Fibroblast of gingiva (primary cell): ENCODE measurements around the gene MYBPC2.
A peak's percentile ranks its signal among the peaks of the same experiment; 100 is the strongest.

Experiments used
- DNase-seq: peaks from one replicate; pipeline ENCODE4 v3.0.0-alpha.2; 2011; ENCODE audit warnings: low read depth

The MYBPC2 gene

DNA sequence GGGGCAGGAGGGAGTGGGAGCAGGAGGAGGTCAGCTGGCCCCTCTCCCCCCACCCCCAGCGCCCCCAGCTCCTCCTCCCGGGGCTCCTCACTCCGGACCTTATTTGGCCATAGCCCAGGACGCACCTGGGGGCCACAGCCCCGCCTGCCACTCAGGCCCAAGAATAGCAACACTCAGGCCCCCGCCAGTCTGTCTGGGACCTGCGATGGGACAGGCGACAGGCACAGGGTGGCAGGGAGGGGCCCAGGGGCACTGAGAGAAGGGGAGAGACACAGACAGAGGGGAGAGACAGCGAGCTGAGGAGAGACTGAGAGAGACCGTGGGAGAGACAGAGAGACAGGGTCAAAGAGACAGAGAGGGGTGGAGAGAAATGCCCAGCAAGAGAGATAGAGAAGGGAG, 68.1 kb downstream of the MYBPC2 start:
- DNase-seq, result no peak

DNA sequence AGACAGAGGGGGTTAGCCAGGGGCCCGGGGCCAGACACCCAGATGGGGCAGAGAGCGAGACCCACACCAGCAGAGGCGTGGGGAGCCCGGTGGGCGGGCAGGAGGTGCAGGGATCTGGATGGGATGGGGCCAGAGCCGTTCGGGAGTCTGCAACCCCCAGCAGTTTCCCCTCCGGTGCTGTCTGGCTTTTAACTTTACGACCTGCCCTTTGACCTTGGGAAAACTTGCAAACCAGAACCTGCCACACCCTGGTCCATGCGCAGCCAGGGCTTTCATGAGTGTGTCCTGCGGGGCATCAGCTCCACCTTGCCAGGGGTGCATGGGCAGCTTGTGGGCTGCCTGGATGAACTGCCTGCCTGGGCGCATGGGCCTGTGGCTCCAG, 68.5 kb downstream of the MYBPC2 start:
- no peak for DNase-seq

DNA sequence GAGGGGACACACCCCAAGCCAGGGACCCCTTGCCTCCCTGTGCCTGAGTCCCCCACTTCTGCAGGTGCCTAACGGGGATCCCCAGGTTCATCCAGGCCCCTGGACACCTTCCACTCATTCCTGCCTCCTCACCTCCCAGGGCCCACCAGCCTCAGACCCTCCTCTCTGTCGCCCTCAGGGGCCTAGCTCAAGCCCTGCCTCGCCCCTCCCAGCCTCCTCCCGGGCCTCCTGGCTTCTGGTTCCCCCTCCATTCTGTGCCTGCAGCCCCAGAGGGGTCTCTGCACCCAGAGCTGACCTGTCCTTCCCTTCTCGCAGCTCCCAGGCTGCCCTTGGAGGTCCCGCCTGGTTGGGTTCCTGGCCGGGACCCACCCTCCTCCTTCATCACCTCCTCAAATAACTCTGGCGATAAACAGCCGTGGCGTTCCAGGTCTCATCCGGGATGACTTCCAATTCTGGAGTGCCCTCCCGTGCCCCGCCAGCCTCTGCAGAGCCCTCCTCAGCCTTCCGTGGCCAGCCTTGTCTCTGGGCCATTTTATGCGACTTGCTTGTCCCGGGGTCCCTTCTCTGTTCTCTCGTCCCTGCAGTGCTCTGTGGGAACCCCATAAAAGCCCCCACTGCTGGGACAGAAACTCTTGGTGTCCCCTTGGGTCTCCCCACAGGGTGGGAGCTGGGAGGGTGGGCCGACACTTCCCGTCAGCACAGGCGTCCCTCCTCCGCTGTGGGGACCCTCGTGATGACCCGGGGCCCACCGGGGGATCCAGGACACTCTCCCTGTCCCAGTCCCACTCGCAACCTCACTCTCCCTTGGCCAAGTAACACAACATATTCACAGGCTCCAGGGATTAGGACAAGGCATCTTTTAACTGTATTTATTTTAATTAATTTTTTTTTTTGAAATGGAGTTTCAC, 69.1 kb downstream of the MYBPC2 start:
- DNase-seq, result no peak

DNA sequence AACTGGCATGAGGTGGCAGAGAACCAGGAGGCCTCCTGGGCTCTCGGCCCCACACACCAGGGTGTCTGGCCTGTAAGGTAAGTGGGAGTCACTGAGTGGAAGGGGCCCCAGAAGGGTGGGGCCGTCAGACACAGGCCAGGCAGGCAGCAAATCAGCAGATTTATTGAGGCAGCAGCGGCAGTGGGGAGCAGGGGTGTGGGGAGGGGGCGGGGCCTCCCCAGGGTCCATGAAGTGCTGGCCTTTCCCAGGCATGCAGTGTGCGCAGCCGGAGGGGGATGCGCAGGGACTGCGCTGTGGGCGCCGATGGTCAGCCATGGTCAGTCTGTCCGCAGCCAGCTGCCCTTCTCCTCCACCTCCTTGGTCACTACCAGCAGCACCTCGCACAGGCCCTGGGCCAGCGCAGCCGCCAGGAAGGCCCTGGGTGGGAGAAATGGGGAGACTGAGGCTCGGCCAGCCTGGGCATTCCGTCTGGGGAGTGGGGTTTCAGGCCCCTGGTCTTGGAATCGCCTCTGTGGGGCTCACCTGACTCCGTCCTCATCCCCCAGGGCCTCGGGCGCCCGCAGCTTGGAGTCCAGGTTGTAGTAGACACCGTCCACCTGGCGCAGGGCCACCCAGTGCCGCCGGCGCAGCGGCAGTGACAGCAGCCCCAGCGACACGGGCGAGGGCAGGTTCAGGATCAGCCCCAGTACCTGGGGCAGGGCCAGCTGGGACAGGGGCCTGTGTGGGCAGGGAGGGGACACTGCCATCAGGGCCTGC, 73.3 kb downstream of the MYBPC2 start:
- DNase-seq, result no peak

DNA sequence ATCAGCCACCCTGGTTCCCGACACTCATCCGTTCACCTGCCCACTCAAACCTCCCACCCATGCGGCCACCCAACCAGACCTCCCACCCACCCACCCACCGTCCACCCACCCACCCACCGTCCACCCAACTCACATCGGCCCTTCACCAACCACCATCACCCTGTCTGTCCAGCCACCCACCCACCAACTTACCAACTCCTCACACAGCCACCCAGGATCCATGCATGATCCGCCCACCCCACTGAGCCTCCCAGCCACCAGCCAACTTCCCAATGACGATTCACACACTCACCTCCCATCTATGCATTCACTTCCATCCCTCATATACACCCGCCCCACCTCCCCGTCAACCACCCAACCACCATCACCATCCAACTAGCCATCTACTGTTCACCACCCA, 74.0 kb downstream of the MYBPC2 start:
- DNase-seq, result no peak

DNA sequence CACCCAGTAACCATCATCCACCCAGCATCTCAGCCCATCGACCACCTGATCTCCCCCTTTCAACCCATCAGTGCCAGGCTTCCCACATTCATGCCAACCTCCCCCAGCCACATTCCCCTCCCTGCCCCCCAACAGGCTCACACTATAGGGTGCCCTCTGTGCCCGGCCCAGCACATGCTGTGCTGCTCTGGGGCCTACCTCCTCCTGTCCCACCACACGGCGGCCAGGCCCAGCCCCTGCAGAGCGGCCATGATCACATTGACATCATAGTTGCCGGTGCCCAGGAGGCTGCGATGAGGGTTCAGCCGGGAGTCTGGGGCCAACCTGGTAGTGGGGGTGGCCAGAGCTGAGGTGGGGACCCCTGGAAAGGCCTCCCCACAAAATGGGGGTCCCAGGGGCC, 74.7 kb downstream of the MYBPC2 start:
- DNase-seq, result no peak

DNA sequence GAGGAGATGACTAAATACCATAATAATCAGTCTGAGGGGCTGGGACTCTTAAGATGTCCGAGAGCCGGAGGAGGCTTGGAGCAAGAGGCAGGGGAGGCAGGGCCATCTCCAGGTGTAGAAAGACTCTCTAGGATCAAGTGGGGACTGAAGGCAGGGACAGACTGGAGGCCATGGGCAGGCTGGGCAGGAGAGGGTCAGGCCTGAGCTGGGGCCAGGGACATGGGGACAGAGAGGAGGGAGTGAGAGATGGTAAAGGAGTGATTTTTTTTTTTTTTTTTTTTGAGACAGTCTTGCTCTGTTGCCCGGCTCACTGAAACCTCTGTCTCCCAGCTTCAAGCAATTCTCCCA, 76.1 kb downstream of the MYBPC2 start:
- DNase-seq, result no peak

DNA sequence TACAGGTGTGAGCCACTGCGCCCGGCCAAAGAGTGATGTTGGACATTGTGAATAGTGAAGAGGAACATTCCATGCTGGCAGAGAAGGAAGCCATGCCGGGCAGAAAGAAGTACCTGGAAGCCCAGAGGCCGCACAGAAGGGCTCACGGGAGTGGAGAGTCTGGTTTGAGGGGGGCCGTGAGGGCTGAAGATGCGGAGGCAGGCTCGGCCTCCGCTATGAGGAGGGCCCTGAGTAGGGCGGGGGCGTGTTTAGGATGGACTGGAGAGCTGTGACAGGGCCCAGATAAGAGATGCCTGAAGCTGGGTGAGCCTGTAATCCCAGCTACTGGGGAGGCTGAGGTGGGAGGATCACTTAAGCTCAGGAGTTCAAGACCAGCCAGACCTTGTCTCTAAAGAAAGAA, 76.7 kb downstream of the MYBPC2 start:
- DNase-seq, result no peak

DNA sequence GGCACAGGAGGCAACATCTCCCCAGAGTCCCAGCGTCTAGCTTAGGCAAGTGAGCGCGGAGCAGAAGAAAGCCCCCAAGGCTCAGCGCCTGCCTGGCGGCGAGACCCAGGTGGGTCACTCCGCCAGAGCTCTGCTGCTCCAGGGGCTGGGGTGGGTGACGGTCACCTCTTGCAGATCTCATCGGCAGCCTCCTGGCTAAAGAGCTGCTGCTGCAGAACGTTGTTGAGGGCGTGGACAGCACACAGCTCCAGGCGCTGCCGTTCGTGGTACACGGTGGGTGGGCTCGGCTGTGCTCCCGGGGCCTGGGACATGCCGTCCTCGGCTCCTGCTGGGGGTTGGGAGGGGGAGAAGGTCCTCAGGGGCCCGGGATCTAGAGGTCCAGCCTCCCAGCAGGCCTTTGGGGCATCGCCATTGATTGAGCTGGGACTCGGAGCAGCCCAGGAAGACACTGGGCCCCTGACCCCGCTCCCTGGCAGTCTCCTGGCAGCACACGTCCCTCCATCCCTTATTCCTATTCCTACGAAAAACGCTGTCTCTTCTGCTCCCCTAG, 77.5 kb downstream of the MYBPC2 start:
- peak; percentile 7 for DNase-seq

DNA sequence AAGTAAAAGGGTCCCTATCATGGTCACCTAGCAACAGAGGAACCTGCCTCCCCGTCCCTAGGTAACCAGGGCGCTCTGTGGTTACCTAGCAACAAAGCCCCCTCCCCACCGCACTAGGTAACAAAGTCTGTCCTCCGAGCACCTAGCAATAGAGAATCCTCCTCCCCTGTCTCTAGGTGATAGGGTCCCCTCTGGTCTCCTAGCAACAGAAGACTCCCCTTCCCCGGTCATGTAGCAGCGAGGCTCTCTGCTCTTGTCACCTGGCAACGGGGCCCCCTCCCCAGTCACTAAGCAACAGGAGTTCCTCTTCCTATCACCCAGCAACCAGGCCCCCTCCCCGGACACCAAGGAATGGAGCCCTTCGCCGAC, 78.0 kb downstream of the MYBPC2 start:
- no peak for DNase-seq

DNA sequence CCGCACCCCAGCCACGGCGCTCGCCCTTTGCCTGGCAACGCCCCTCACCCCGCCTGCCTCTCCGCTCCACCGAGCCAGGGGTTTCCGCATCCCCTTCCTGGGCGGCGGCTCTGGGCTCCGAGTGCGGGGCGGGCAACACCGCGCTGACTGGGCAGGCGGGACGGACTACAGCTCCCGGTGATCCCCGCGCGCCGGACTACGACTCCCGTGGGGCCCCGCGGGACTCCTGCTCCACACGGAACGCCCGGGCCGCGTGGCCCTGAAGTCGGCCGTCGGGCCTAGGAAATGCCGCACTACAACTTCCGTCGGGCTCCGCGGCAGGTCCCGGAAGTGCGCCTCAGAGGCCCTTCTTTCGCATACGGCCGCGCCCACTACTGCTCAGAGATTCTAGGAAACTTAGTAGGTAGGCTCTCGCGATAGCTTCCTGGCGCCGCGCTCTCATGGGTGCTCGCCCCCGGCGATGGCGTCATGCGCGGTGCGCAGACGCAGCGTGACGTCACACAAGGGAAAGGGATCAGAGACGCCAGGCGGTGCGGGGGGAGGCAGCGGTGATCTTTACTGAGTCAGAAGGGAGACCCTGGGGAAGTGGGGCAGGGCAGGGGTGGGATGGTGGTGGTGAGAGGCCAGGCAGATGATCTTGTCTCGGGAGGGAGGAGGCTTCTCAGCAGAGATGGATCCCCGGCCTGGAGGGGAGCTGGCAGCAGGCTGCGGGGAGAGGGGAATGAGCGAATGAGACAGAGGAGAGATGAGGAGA, 78.6 kb downstream of the MYBPC2 start, which contains the start of gene JOSD2:
TSS of gene JOSD2 (minus strand) at position 123 of the 754 bp plus-strand sequence. CDS start 760 bp downstream, outside the sequence.
- peak; percentile 100 for DNase-seq

DNA sequence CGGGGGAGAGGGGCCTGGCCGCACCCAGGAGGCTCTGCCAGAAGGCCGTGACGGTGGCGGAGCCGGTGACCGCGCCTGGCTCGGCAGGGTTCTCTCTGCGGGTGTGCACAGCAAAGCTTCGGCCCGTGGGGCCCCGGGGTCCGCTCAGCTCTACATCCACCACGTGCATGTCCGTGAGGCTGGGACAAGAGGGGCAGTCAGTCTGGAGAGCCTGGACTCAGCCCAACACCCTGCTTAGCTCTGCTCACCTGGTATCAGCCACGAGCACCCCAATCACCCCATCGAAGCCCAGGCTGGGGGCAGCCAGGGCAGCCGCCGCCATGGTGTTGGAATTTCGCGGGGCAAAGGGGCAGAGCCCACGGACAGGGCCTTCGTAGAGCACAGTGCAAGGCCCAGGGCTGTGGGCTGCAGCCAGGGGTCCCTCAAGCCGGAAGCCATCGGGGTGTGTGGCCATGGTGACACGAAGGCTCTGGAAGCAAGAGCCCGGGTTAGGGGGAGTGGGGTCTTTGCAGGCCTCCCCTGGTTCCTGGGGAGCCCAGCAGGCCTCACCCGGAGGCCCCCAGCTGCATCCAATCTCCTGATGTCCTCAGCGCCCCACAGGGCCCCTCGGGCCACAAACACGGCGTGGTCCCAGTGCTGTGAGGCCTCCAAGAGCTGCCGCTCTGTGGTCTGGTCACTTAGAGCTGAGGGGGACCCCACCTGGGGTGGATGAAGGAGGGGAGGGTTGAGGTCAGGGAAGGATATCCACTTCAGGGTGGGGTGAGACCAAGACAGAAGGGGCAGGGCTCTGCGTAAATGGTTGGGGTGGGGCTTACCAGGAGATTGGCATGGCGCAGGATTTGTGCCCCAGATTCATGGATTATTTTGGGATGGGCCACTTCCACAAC, 79.7 kb downstream of the MYBPC2 start:
- no peak for DNase-seq

DNA sequence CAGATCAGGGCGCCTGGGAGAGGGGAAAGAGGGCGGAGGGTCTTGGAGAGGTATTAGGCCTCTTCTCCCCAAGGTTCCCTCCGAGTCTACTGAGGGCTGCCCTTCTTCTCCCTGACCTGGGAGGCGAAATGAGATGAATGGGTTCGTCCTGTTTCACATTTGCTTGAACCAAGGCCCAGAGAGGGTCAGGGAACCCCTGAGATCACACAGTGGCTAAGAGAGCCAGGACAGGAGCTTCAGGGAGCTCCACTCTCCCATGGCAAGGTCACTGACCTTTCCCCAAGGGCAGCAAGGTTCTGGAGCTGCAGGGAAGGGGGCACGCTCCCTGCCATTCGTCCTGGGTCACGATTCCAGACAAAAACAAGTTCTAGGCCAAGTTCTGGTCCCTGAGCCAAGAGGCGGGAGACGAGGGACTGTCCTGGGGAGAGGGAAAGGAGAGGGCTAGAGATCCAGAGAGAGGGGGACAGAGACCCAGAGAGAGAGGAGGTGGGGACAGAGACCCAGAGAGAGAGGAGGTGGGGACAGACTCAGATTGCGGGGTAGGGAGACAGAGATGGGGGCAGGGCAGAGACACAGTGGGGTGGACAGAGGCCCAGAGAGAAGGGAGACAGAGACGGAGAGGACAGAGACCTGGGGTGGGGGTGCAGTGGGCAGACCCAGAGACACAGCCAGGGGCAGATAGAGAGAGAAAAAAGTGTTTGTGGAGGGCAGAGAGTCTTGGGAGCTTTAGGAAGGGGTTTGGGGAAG, 80.5 kb downstream of the MYBPC2 start:
- DNase-seq, result no peak

DNA sequence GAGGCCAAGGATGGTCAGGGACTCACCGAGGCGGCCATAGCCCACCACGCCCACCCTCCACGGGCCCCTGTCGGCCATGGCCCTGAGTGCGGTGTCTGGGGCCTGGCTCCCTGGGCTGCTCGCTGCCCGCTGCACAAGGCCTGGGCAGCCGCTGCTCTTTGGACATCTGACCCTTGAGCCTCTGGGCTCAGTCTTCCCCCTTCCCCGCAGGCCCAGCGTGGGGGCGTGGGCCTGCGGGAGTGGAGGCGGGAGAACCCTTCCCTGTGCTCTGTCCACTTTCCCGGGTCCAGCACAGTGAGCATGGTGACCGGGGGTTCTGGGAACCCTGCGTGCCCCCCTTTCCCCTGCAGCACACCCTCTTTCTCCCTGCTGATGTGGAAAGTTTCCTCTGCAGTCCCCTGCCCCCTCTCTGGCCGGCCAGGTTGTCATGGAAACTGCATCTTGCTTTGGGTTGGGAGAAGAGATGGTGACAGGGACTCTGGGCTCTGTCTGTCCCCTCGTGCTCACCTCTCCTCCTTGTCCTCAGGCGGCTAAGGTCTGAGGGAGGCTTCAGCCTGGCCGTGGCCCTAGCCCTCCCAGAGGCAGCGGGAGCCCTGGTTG, 81.2 kb downstream of the MYBPC2 start, which contains the start of gene ASPDH:
TSS of gene ASPDH (minus strand) at position 168 of the 600 bp plus-strand sequence. CDS start at position 78, 90 bp downstream.
- DNase-seq, result no peak

DNA sequence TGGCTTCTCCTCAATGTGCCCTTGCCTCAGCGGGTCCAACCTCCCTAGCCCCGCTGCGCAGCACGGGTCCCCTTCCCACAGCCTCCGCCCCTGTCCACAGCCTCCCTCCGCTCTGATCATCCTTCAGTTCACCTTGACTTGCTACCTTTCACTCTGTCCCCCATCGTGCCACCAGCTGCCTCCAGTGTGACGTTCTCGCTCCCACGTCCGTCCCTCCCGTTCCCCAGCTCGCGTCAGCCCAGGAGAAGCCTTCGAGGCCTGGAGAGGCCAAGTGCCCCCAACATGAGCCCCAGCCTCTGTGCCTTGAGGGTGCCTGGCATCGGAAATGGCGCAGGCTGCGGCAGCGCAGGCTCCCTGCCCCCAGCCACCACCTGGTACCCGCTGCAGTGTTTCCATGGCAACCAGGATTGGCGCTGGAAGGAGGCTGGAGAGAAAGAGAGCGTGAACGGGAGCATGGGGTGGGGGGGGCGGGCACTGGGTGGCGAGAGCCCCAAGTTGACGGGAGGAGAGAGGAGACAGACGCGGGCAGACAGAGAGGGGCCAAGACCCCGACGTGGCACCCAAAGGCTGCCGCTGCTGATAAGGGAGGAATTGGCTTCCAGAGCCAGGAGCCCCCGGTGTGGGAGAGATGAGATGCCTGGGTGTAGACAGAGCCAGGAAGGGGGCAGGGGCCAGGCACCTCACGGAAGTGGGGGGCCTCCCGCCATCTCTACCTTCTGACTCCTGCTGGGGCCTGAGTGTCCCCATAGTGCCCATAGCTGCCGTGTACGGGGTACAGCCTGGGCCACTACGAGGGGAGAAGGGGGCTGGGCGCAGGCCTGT, 81.9 kb downstream of the MYBPC2 start:
- no peak for DNase-seq

DNA sequence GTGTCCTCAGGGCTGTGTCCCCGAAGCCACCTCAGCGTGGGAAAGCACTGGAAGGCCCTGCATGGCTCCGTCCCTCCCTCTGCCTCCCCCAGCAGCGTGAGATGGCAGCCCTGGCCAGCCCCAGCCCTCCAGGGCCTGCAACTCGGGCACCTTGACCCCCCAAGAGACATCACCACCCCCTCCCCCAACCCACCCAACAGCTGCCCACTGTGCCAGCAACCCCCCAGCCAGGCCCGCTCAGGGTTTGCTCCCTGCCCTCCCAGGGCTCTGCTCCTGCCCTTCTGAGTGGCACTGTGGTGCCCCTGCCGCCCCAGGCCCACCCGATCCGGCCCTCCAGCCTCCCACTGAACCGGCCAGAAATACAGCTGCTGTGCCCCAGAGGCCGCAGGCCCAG, 82.5 kb downstream of the MYBPC2 start:
- DNase-seq, result no peak
